Head of caudate nucleus (tissue), 42 donors: ENCODE measurements around the gene PRR11.
"Not testable (repeated sequence)": the region's sequence is repeated elsewhere in the genome, so short reads cannot be mapped to it uniquely, and the experiment has no call there.

Experiments
- DNase-seq, 42 donors: peaks; one replicate each; pipeline versions ENCODE4 v3.0.0 to v3.0.0-alpha.2; 2020 to 2021; ENCODE audit warnings: mixed read lengths in 7 of 42
- intact Hi-C: fragments of 100-400 bp; cut with DNase I; formaldehyde crosslinking; loops from one replicate; pipeline ENCODE4 v1.15.0; 2022

The PRR11 gene

GRCh38 chr17:59186850-59187249 lies 31.3 kb downstream of the PRR11 start:
- no peak for DNase-seq
- intact Hi-C loops: no loop called here

GRCh38 chr17:59190806-59191205 lies 35.3 kb downstream of the PRR11 start:
- intact Hi-C loops: no loop called here
- no peak for DNase-seq

GRCh38 chr17:59193336-59193862 lies 37.9 kb downstream of the PRR11 start:
- no peak for DNase-seq
- intact Hi-C loops: no loop called here

GRCh38 chr17:59199398-59199797 lies 43.9 kb downstream of the PRR11 start:
- DNase-seq: no peak
- intact Hi-C loops: no loop called here

GRCh38 chr17:59202320-59202719 lies 46.8 kb downstream of the PRR11 start:
- intact Hi-C loops: no loop called here
- DNase-seq: no peak

GRCh38 chr17:59219370-59219769 lies 63.8 kb downstream of the PRR11 start:
- DNase-seq: no peak
- intact Hi-C loops: no loop called here

- DNase-seq: no peak
- intact Hi-C loops: loop anchor here (10.0 kb wide), 1 partner anchor 105 kb away; no protein-coding TSS in a partner anchor
Measured at GRCh38 chr17:59219992-59220327, 64.4 kb downstream of the PRR11 start.

GRCh38 chr17:59220328-59221158 lies 65.0 kb downstream of the PRR11 start, which contains the start of gene GDPD1:
Gene GDPD1, plus strand, starts transcription at chr17:59220511. Its CDS starts 99 bp downstream, at chr17:59220610.
- DNase-seq: peak; percentile 89 to 99 (median 96)
- intact Hi-C loops: loop anchor here (10.0 kb wide), 1 partner anchor 104 kb away; no protein-coding TSS in a partner anchor

GRCh38 chr17:59221159-59221847 lies 65.8 kb downstream of the PRR11 start:
- intact Hi-C loops: loop anchor here (10.0 kb wide), 1 partner anchor 103 kb away; no protein-coding TSS in a partner anchor
- peak in 23 of 42 donors; percentile 18 to 76 (median 53) for DNase-seq

GRCh38 chr17:59223813-59224212 lies 68.3 kb downstream of the PRR11 start:
- DNase-seq: no peak
- intact Hi-C loops: loop anchor here (10.0 kb wide), 1 partner anchor 101 kb away; no protein-coding TSS in a partner anchor

- intact Hi-C loops: loop anchor here (10.0 kb wide), 1 partner anchor 96 kb away; no protein-coding TSS in a partner anchor
Measured at GRCh38 chr17:59228588-59228987, 73.0 kb downstream of the PRR11 start.

GRCh38 chr17:59230764-59231163 lies 75.2 kb downstream of the PRR11 start:
- DNase-seq: no peak
- intact Hi-C loops: no loop called here

More at GRCh38 chr17:59228588-59228987, 73.0 kb downstream of the PRR11 start:
- not testable (repeated sequence) for DNase-seq

- no peak for DNase-seq
- intact Hi-C loops: no loop called here
Measured at GRCh38 chr17:59234631-59235030, 79.1 kb downstream of the PRR11 start.

- intact Hi-C loops: no loop called here
- no peak for DNase-seq
Measured at GRCh38 chr17:59238906-59239305, 83.4 kb downstream of the PRR11 start.

GRCh38 chr17:59244081-59244480 lies 88.5 kb downstream of the PRR11 start:
- DNase-seq: no peak
- intact Hi-C loops: no loop called here
